ENCODE data around the gene PEPD. TPM values are rescaled to one million over a fixed set of nuclear protein-coding genes. Genes with fewer than 3 reads are reported as not detected.

PEPD gene
- total and polyA plus RNA-seq, 2 of the 4 experiments (the other 2 are of a cell fraction) = 36.7 to 88.4 TPM

GRCh38 chr19:33552928-33553279 is 31.3 kb upstream of the PEPD start:
- H3K4ac ChIP-seq (ENCODE audit: low read depth, low read length) = no peak overlapping the region
- no peak overlapping the region for H3K18ac ChIP-seq (ENCODE audit: low read depth, low read length)
- H4K5ac ChIP-seq (ENCODE audit: low read depth, low read length) = no peak overlapping the region
- no peak overlapping the region for H3K9ac ChIP-seq (ENCODE audit: low read depth, low read length)
- H3K14ac ChIP-seq (replicated peaks; ENCODE audit: low read depth, low read length) = no peak overlapping the region
- ATAC-seq (ENCODE audit: low read depth) = no peak
- no peaks in the 10 kb centered on the region for H3K27me3 ChIP-seq (ENCODE audit: control insufficient read depth, insufficient read depth, low read length)
- H3K23ac ChIP-seq (ENCODE audit: low read depth, low read length) = no peak overlapping the region
- H2AFZ ChIP-seq (replicated peaks; ENCODE audit: low read length, poor library complexity) = no peak overlapping the region
- no peak for DNase-seq
- no peak overlapping the region for H2BK120ac ChIP-seq (ENCODE audit: low read depth, low read length)
- H3K79me1 ChIP-seq (ENCODE audit: low read depth in 1 of 2, low read length in 2 of 2) = no peaks in the 10 kb centered on the region
- no peak overlapping the region for H2AK9ac ChIP-seq (replicated peaks; ENCODE audit: low read depth, low read length, poor library complexity)
- H3K56ac ChIP-seq (ENCODE audit: extremely low read depth, insufficient read depth, low read length) = no peak overlapping the region
- no peaks in the 10 kb centered on the region for H3K9me3 ChIP-seq (ENCODE audit: control insufficient read depth, insufficient read depth, low read length)
- WGBS, 2 experiments (ENCODE audit: extremely low coverage in 2 of 2, insufficient read length in 1 of 2) = 86% methylated on average over 4 of the region's 4 CpGs; no CpG with 5 or more reads in 1 of the 2 experiments
- H3K9me1 ChIP-seq (ENCODE audit: insufficient read depth, low read length) = no peaks in the 10 kb centered on the region
- H3K4me3 ChIP-seq (ENCODE audit: insufficient read depth, low read depth, low read length) = no peak overlapping the region
- no peaks in the 10 kb centered on the region for H3K36me3 ChIP-seq (ENCODE audit: control insufficient read depth, insufficient read depth, low read length)
- no peak overlapping the region for H4K8ac ChIP-seq (ENCODE audit: low read depth in 2 of 2, low read length in 2 of 2)
- ChIA-PET POLR2A (ENCODE audit: unreplicated experiment) (no interaction called here), CTCF (no interaction called here)
- H3K4me2 ChIP-seq (ENCODE audit: low read depth, low read length) = no peak overlapping the region
- intact Hi-C loops (cut with micrococcal nuclease) = no loop called here
- TF ChIP-seq CEBPB (IDR thresholded peaks at IDR 0.05; ENCODE audit: low read depth, low read length) = no peak
- no peak for TF ChIP-seq SMC3 (IDR thresholded peaks at IDR 0.05; ENCODE audit: low read depth, low read length)
- no peak for TF ChIP-seq MAFK (IDR thresholded peaks at IDR 0.05; ENCODE audit: low read depth, low read length)
- TF ChIP-seq USF2 (IDR thresholded peaks at IDR 0.05; ENCODE audit: low read depth, low read length) = no peak
- TF ChIP-seq MXI1 (IDR thresholded peaks at IDR 0.05; ENCODE audit: borderline replicate concordance, low read depth, low read length) = no peak
- no peak for TF ChIP-seq POLR2A (IDR thresholded peaks at IDR 0.05; ENCODE audit: low read depth, low read length)
- TF ChIP-seq BHLHE40 (IDR thresholded peaks at IDR 0.05; ENCODE audit: low read depth, low read length) = no peak
- TF ChIP-seq NFE2L2 (IDR thresholded peaks at IDR 0.05; ENCODE audit: low read depth, low read length) = no peak
- no peak for TF ChIP-seq CTCF (conservative IDR thresholded peaks at IDR 0.05; ENCODE audit: low read depth, low read length)
- TF ChIP-seq RAD21 (IDR thresholded peaks at IDR 0.05; ENCODE audit: low read length) = no peak
- TF ChIP-seq RFX5 (IDR thresholded peaks at IDR 0.05; ENCODE audit: low read depth, low read length) = no peak
- TF ChIP-seq FOS (IDR thresholded peaks at IDR 0.05; ENCODE audit: low read depth, low read length) = no peak
- in situ Hi-C loops (cut with MboI; ENCODE audit: low sequenced_read_pairs) = no loop called here
- no peak overlapping the region for H2AK5ac ChIP-seq (ENCODE audit: low read depth, low read length)
- no TSS peak for BruUV-seq (replicated peaks)
- no peak overlapping the region for H2BK5ac ChIP-seq (ENCODE audit: low read depth, low read length, poor library complexity, severe bottlenecking)
- H4K20me1 ChIP-seq (ENCODE audit: insufficient read depth, low read length) = no peaks in the 10 kb centered on the region
- no peaks in the 10 kb centered on the region for H3K4me1 ChIP-seq (ENCODE audit: control insufficient read depth, insufficient read depth, low read length)
- no peak overlapping the region for H2BK15ac ChIP-seq (ENCODE audit: low read depth, low read length)
- no peak overlapping the region for H4K91ac ChIP-seq (ENCODE audit: insufficient read depth, low read depth, low read length)
- dilution Hi-C loops (cut with HindIII; ENCODE audit: low sequenced_read_pairs, unreplicated experiment) = no loop called here
- H3K27ac ChIP-seq (ENCODE audit: insufficient read depth, low read length) = no peak overlapping the region
- no peak overlapping the region for H2BK20ac ChIP-seq (ENCODE audit: low read depth, low read length)
